ENCODE results near the gene ARFGEF2. TPM values are rescaled to one million over a fixed set of nuclear protein-coding genes. Genes with fewer than 3 reads are reported as not detected.

ARFGEF2 gene
- total RNA-seq, 4 donors from 2014 or later: 33.6 to 45.2 (median 39.3) TPM

DNA sequence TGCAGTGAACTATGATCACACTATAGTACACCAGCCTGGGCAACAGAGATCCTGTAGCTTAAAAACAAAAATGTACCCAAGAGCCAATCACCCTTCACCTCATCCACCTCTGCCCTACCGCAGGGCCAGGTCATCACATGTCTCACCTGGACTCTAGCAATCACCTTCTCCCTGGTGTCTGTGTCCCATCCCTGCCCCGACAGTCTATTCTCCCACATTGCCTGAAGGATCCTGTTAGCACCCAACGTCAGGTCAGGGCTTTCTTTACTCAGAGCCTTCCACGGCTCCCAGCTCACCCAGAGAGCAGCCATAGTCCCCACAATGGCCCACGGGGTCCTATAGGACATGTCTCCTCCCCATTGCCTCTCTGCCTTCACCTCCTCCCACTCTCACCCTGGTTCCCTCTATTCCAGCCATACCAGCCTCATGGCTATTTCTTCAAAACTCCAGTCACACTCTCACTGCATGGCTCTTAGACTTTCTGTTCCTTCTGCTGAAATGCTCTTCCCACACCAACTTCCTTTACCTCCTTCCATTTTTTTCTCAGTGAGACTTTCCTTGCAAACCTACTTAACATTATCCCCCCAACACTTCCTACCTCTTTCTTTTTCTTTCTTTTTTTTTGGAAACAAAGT is 22.5 kb upstream of the ARFGEF2 start:
- no peak overlapping the region for H3K4me3 ChIP-seq
- no peak overlapping the region for H3K27ac ChIP-seq (replicated peaks in 1 of 4)
- TF ChIP-seq CTCF (IDR thresholded peaks at IDR 0.05): no peak
- TF ChIP-seq POLR2A (IDR thresholded peaks at IDR 0.05; ENCODE audit: low read depth): no peak
- H3K9me3 ChIP-seq: peaks cover 0 to 3% (median 0%) of the 10 kb centered on the region in 4 donors
- intact Hi-C loops (cut with DNase I): no loop called here
- no peaks in the 10 kb centered on the region for H3K36me3 ChIP-seq
- H3K27me3 ChIP-seq: peaks cover 0 to 8% (median 0%) of the 10 kb centered on the region in 4 donors
- 88% methylated on average over 5 of the region's 5 CpGs for WGBS
- DNase-seq (ENCODE audit: extremely low spot score): no peak
- H3K4me1 ChIP-seq: peaks cover 0 to 8% (median 8%) of the 10 kb centered on the region in 4 donors

GRCh38 chr20:48899881-48900280 is 21.6 kb upstream of the ARFGEF2 start:
- intact Hi-C loops (cut with DNase I): no loop called here
- TF ChIP-seq POLR2A (IDR thresholded peaks at IDR 0.05; ENCODE audit: low read depth) (no peak), CTCF (IDR thresholded peaks at IDR 0.05) (no peak), EP300 (IDR thresholded peaks at IDR 0.05) (no peak), POLR2AphosphoS5 (IDR thresholded peaks at IDR 0.05) (no peak)
- DNase-seq (ENCODE audit: extremely low spot score): no peak

GRCh38 chr20:48901326-48901725 is 20.2 kb upstream of the ARFGEF2 start:
- intact Hi-C loops (cut with DNase I): no loop called here
- Histone ChIP-seq H3K9me3 (no peaks in the 10 kb centered on the region), H3K4me1 (peaks cover 3 to 18% (median 15%) of the 10 kb centered on the region in 4 donors), H3K36me3 (no peaks in the 10 kb centered on the region), H3K4me3 (no peak overlapping the region), H3K27me3 (peaks cover 0 to 8% (median 0%) of the 10 kb centered on the region in 4 donors), H3K27ac (replicated peaks in 1 of 4) (no peak overlapping the region)
- 86% methylated on average over 4 of the region's 4 CpGs for WGBS
- no peak for TF ChIP-seq POLR2AphosphoS5 (IDR thresholded peaks at IDR 0.05)
- TF ChIP-seq POLR2A (IDR thresholded peaks at IDR 0.05; ENCODE audit: low read depth): no peak
- no peak for TF ChIP-seq EP300 (IDR thresholded peaks at IDR 0.05)
- no peak for TF ChIP-seq CTCF (IDR thresholded peaks at IDR 0.05)
- DNase-seq (ENCODE audit: extremely low spot score): no peak

More at GRCh38 chr20:48899881-48900280, 21.6 kb upstream of the ARFGEF2 start:
- H3K36me3 ChIP-seq: no peaks in the 10 kb centered on the region
- no peak overlapping the region for H3K27ac ChIP-seq (replicated peaks in 1 of 4)
- no peaks in the 10 kb centered on the region for H3K9me3 ChIP-seq
- no peak overlapping the region for H3K4me3 ChIP-seq
- H3K27me3 ChIP-seq: peaks cover 0 to 8% (median 0%) of the 10 kb centered on the region in 4 donors
- peaks cover 3 to 14% (median 13%) of the 10 kb centered on the region in 4 donors for H3K4me1 ChIP-seq

DNA sequence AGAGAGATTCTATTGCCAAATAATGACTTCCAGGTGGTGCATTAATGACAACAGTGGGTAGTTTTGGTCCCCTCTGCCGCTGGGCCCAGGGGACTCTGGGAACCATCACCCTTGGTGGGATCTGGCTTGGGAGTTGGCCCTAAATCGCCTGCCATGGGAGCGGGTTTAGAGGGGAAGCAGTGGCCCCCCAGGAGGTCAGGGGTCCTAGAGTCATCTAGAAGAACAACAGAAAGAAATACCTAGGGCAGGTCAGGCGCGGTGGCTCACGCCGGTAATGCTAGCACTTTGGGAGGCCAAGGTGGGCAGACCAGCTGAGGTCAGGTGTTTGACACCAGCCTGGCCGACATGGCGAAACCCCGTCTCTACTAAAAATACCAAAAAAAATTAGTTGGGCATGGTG is 17.8 kb upstream of the ARFGEF2 start:
- Histone ChIP-seq H3K9me3 (no peaks in the 10 kb centered on the region), H3K27ac (replicated peaks in 1 of 4) (no peak overlapping the region), H3K4me1 (peaks cover 3 to 11% (median 6%) of the 10 kb centered on the region in 4 donors), H3K4me3 (no peak overlapping the region), H3K27me3 (peaks cover 0 to 8% (median 0%) of the 10 kb centered on the region in 4 donors), H3K36me3 (no peaks in the 10 kb centered on the region)
- intact Hi-C loops (cut with DNase I): loop anchor here (1.0 kb wide), 1 partner anchor 246 kb away; no protein-coding TSS in a partner anchor
- WGBS: 86% methylated on average over 10 of the region's 10 CpGs
- DNase-seq (ENCODE audit: extremely low spot score): no peak
- no peak for TF ChIP-seq POLR2AphosphoS5 (IDR thresholded peaks at IDR 0.05)
- TF ChIP-seq CTCF (IDR thresholded peaks at IDR 0.05): no peak
- TF ChIP-seq POLR2A (IDR thresholded peaks at IDR 0.05; ENCODE audit: low read depth): no peak
- no peak for TF ChIP-seq EP300 (IDR thresholded peaks at IDR 0.05)

All from esophagus muscularis mucosa (tissue), 4 donors.